Heart right ventricle (tissue), 16 donors: Measurements from ENCODE around the gene KCNK3. TPM values are rescaled to one million over a fixed set of nuclear protein-coding genes. Genes with fewer than 3 reads are reported as not detected.

Source experiments
- ATAC-seq, 8 donors: fragments of 200-7000 bp; cut with Tn5 transposase; one replicate each; pipeline ENCODE4 v1.9.1; 2020; ENCODE audit warnings: mild to moderate bottlenecking in 8 of 8, moderate library complexity in 8 of 8, moderate number of reproducible peaks in 1 of 8
- DNase-seq, 2 donors: peaks; one replicate each; pipeline ENCODE4 v3.0.0-alpha.2; 2020
- H3K27ac ChIP-seq, 10 donors: fragments of 200-600 bp; sonication (generic) in 2 of 10; one replicate each; pipeline versions ENCODE4 v1.5.0 to v1.8.0; 2020 to 2022; ENCODE audit warnings: mild to moderate bottlenecking in 3 of 10
- H3K27me3 ChIP-seq, 7 donors: fragments of 200-600 bp; one replicate each; pipeline ENCODE4 v1.8.0; 2021 to 2022; ENCODE audit warnings: mild to moderate bottlenecking in 2 of 7
- H3K36me3 ChIP-seq, 9 donors: fragments of 200-600 bp; sonication (generic) in 1 of 9; one replicate each; pipeline versions ENCODE4 v1.5.0 to v1.8.0; 2020 to 2022; ENCODE audit warnings: mild to moderate bottlenecking in 2 of 9
- H3K4me1 ChIP-seq, 9 donors: fragments of 200-600 bp; sonication (generic) in 1 of 9; one replicate each; pipeline versions ENCODE4 v1.5.0 to v1.8.0; 2020 to 2022; ENCODE audit warnings: mild to moderate bottlenecking in 4 of 9
- H3K4me3 ChIP-seq, 10 donors: fragments of 200-600 bp; sonication (generic) in 2 of 10; one replicate each; pipeline versions ENCODE4 v1.5.0 to v1.8.0; 2020 to 2022; ENCODE audit warnings: mild to moderate bottlenecking in 7 of 10, moderate library complexity in 2 of 10
- H3K9me3 ChIP-seq, 11 donors: fragments of 200-600 bp in 10 of 11; sonication (generic) in 2 of 11; one replicate each; pipeline versions ENCODE4 v1.5.0 to v1.8.0; 2013 to 2022; ENCODE audit warnings: mild to moderate bottlenecking in 2 of 11, control low read depth in 1 of 11, moderate library complexity in 1 of 11
- CTCF ChIP-seq, 9 donors: fragments of 200-600 bp; sonication (generic) in 2 of 9; IDR thresholded peaks; one replicate each; pipeline versions ENCODE4 v1.5.0 to v1.8.0; 2021 to 2022; ENCODE audit warnings: antibody characterized with exemption in 9 of 9, mild to moderate bottlenecking in 5 of 9, moderate library complexity in 1 of 9
- WGBS, 2 donors: extraction: QIAGEN DNeasy Blood & Tissue Kit; methylation state at CpG; one replicate each; pipeline ENCODE4 v1.1.7; 2013; ENCODE audit warnings: inconsistent platforms in 1 of 2; 5-methylcytosine and 5-hydroxymethylcytosine counted together
- intact Hi-C, 10 donors: fragments of 100-400 bp; cut with DNase I; formaldehyde crosslinking; loops; one replicate each; pipeline versions ENCODE4 v1.11.1 to v1.14.2; 2022
- polyA plus RNA-seq, 2 donors: library from polyadenylated mRNA; stranded (reverse); fragments of 200-250 nt; gene quantifications; one replicate each; pipeline ENCODE4 v1.2.3, GENCODE V29; 2013
- total RNA-seq, 10 donors: library from RNA; stranded (reverse); fragmentation: NEBNext Ultra II Directional in 3 of 10; extraction: Animal tissue kit (Norgen Biotek cat#: 25700) in 3 of 10; gene quantifications; one replicate each; pipeline versions ENCODE4 v1.2.1 to v1.2.4, GENCODE V29; 2021 to 2023
- donor health status: Arrhythmogenic right ventricular cardiomyopathy.
- donor health status: ischemic (EF 13 %, LVEDD 7.1; RV severe dilation, severe dysfunction).
- donor health status: healthy with polysubstance abuse.
- donor health status: DM: no; HTN: yes; CAD: no.
- donor health status: DM: no; HTN: no; CAD: no.
- donor health status: ischemic (EF 25% LVEDD 6.9; RV normal size, moderate dysfunction).
- donor health status: ischemic (EF 25% LVEDD 5.7; RV mildly dilated, moderate dysfunction).
- donor health status: healthy.
- donor health status: DM: yes; HTN: yes; CAD: no.
- donor health status: Ischemic cardiomyopathy.
- donor health status: ischemic (EF 35%, LVEDD 5.7; RV mildly dilated, moderate dysfunction).
- donor health status: nonischemic (EF 11% LVEDD 7.7; RV severe dilation, severe dysfunction).
- donor health status: DM: yes; HTN: yes; CAD: no.
- donor health status: PGD.
- donor health status: ischemic (EF 29% LVEDD 5.4; RV normal size, mild dysfunction).
- donor health status: nonischemic (EF 23%, LVEDD 6.1; RV moderate dilation, normal function).

Gene KCNK3
- total and polyA plus RNA-seq, 12 donors: 0.19 to 6.8 (median 0.99) TPM

GRCh38 chr2:26715528-26716270 lies 23.2 kb downstream of the KCNK3 start:
- H3K27ac ChIP-seq: no peak overlapping the region
- 82% methylated on average over 13 of the region's 13 CpGs for WGBS, 2 donors

GRCh38 chr2:26716340-26716739 lies 23.8 kb downstream of the KCNK3 start:
- WGBS, 2 donors: 90 to 91% methylated on average over 3 of the region's 3 CpGs
- no peaks in the 10 kb centered on the region for H3K36me3 ChIP-seq
- ATAC-seq (no peak), DNase-seq (no peak)
- H3K27me3 ChIP-seq: no peaks in the 10 kb centered on the region
- peaks cover 0 to 4% (median 0%) of the 10 kb centered on the region in 11 donors for H3K9me3 ChIP-seq
- peaks cover 17 to 53% (median 34%) of the 10 kb centered on the region in 9 donors for H3K4me1 ChIP-seq
- TF ChIP-seq CTCF (IDR thresholded peaks at IDR 0.05): no peak
- H3K27ac ChIP-seq: no peak overlapping the region
- no peak overlapping the region for H3K4me3 ChIP-seq
- intact Hi-C loops: no loop called here

More at GRCh38 chr2:26715528-26716270, 23.2 kb downstream of the KCNK3 start:
- H3K27me3 ChIP-seq: no peaks in the 10 kb centered on the region
- intact Hi-C loops: no loop called here
- H3K4me1 ChIP-seq: peaks cover 16 to 53% (median 34%) of the 10 kb centered on the region in 9 donors
- no peaks in the 10 kb centered on the region for H3K36me3 ChIP-seq
- H3K9me3 ChIP-seq: peaks cover 0 to 4% (median 0%) of the 10 kb centered on the region in 11 donors
- DNase-seq (no peak), ATAC-seq (no peak)
- TF ChIP-seq CTCF (IDR thresholded peaks at IDR 0.05): no peak
- no peak overlapping the region for H3K4me3 ChIP-seq

- H3K36me3 ChIP-seq: no peaks in the 10 kb centered on the region
- no peak overlapping the region for H3K4me3 ChIP-seq
- no peak for ATAC-seq
- TF ChIP-seq CTCF (IDR thresholded peaks at IDR 0.05): no peak
- H3K4me1 ChIP-seq: peaks cover 15 to 53% (median 34%) of the 10 kb centered on the region in 9 donors
- intact Hi-C loops: no loop called here
- peaks cover 0 to 4% (median 0%) of the 10 kb centered on the region in 11 donors for H3K9me3 ChIP-seq
- no peaks in the 10 kb centered on the region for H3K27me3 ChIP-seq
- H3K27ac ChIP-seq: peak overlapping the region in 5 of 10 donors; percentile 10 to 52 (median 50)
- no peak for DNase-seq
- 93 to 95% methylated on average over 2 of the region's 2 CpGs for WGBS, 2 donors
Observed at GRCh38 chr2:26716769-26717168, 24.2 kb downstream of the KCNK3 start.

- intact Hi-C loops: no loop called here
- no peak for TF ChIP-seq CTCF (IDR thresholded peaks at IDR 0.05)
- peaks cover 15 to 48% (median 28%) of the 10 kb centered on the region in 9 donors for H3K4me1 ChIP-seq
- ATAC-seq: no peak
- peak overlapping the region in 6 of 10 donors; percentile 10 to 52 (median 50) for H3K27ac ChIP-seq
- peaks cover 0 to 4% (median 0%) of the 10 kb centered on the region in 11 donors for H3K9me3 ChIP-seq
- 62 to 70% methylated on average over 5 of the region's 5 CpGs for whole genome bisulfite sequencing, 2 donors
- H3K4me3 ChIP-seq: no peak overlapping the region
- H3K27me3 ChIP-seq: no peaks in the 10 kb centered on the region
- no peak for DNase-seq
- no peaks in the 10 kb centered on the region for H3K36me3 ChIP-seq
Observed at GRCh38 chr2:26717362-26717761, 24.8 kb downstream of the KCNK3 start.
